Astrocyte (in vitro differentiated cells and primary cell): ENCODE measurements around the gene ANKDD1A.

ENCODE experiments used
- EZH2 ChIP-seq: IDR thresholded peaks from 2 replicates; pipeline ENCODE4 v1.6.1; 2012; ENCODE audit warnings: mild to moderate bottlenecking, low read length, inconsistent platforms; ENCODE audit not compliant: insufficient read depth
- TF ChIP-seq, protein P1 (sequence below): IDR thresholded peaks from 2 replicates; pipeline ENCODE4 v1.5.1; 2011; ENCODE audit warnings: low read depth, mild to moderate bottlenecking, inconsistent platforms, low read length, moderate library complexity; ENCODE audit not compliant: insufficient read depth

DNA sequence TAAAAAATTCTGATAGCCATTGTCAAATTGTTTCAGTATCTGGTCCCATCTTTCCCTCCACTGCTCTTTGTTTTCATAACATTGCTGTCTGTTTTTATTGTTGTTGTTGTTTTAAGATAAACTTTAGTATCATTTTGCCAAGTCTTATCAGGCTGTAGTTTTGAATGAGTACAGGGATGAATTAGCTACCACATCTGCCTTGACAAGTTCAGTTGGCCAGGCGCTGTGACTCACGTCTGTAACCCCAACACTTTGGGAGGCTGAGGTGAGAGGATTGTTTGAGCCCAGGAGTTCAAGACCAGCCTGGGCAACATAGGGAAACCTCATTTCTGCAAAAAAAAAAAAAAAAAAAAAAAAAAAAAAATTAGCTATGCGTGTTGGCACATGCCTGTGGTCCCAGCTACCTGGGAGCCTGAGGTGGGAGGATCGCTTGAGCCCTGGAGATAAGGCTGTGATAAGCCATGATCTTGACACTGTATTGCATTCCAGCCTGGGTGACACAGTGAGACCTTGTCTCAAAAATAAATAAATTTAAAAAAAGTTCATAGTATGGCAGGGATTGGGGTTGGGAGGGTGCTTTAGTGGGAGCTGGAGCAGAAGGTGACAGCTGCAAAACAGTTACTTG lies 8.3 kb upstream of the ANKDD1A start:
- TF ChIP-seq, protein P1, sequence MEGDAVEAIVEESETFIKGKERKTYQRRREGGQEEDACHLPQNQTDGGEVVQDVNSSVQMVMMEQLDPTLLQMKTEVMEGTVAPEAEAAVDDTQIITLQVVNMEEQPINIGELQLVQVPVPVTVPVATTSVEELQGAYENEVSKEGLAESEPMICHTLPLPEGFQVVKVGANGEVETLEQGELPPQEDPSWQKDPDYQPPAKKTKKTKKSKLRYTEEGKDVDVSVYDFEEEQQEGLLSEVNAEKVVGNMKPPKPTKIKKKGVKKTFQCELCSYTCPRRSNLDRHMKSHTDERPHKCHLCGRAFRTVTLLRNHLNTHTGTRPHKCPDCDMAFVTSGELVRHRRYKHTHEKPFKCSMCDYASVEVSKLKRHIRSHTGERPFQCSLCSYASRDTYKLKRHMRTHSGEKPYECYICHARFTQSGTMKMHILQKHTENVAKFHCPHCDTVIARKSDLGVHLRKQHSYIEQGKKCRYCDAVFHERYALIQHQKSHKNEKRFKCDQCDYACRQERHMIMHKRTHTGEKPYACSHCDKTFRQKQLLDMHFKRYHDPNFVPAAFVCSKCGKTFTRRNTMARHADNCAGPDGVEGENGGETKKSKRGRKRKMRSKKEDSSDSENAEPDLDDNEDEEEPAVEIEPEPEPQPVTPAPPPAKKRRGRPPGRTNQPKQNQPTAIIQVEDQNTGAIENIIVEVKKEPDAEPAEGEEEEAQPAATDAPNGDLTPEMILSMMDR: no peak
- TF ChIP-seq EZH2: no peak
